GM23338 (cell line): ENCODE data around the gene RHNO1. TPM values are rescaled to one million over a fixed set of nuclear protein-coding genes. Genes with fewer than 3 reads are reported as not detected.

Source experiments
- ATAC-seq: fragments of 200-7000 bp; cut with Tn5 transposase; 3 replicates; pipeline ENCODE4 v1.9.1; 2020
- DNase-seq: peaks from one replicate; pipeline ENCODE4 v3.0.0-alpha.2; 2015; ENCODE audit warnings: low spot score
- H2AFZ ChIP-seq: fragments of 200-600 bp; sonication (generic); 2 replicates; pipeline ENCODE4 v1.8.0; 2016; ENCODE audit warnings: antibody characterized with exemption, mild to moderate bottlenecking, moderate library complexity
- H3F3A ChIP-seq: fragments of 200-600 bp; sonication (generic); replicated peaks from 2 replicates; pipeline ENCODE4 v1.8.0; 2017; ENCODE audit warnings: antibody characterized with exemption, mixed run types, low read depth
- H3K27ac ChIP-seq: fragments of 200-600 bp; sonication (generic); 2 replicates; pipeline ENCODE4 v1.6.1; 2016; ENCODE audit warnings: low read depth
- H3K27me3 ChIP-seq: fragments of 200-600 bp; sonication (generic); 2 replicates; pipeline ENCODE4 v1.8.0; 2016; ENCODE audit warnings: mild to moderate bottlenecking, mixed run types, moderate library complexity; ENCODE audit not compliant: insufficient read depth
- H3K36me3 ChIP-seq: fragments of 200-600 bp; sonication (generic); 2 replicates; pipeline ENCODE4 v1.8.0; 2016; ENCODE audit warnings: mild to moderate bottlenecking; ENCODE audit not compliant: insufficient read depth
- H3K4me1 ChIP-seq: fragments of 200-600 bp; sonication (generic); 2 replicates; pipeline ENCODE4 v1.8.0; 2016; ENCODE audit warnings: mild to moderate bottlenecking, moderate library complexity; ENCODE audit not compliant: insufficient read depth
- H3K4me2 ChIP-seq: fragments of 200-600 bp; sonication (generic); 2 replicates; pipeline ENCODE4 v1.7.1; 2017; ENCODE audit warnings: mixed run types
- H3K4me3 ChIP-seq: fragments of 200-600 bp; sonication (generic); 2 replicates; pipeline ENCODE4 v1.6.1; 2016; ENCODE audit warnings: mixed run types
- H3K79me2 ChIP-seq: fragments of 200-600 bp; sonication (generic); replicated peaks from 2 replicates; pipeline ENCODE4 v1.8.0; 2017; ENCODE audit warnings: mild to moderate bottlenecking; ENCODE audit not compliant: insufficient read depth
- H3K9me2 ChIP-seq: fragments of 200-600 bp; sonication (generic); 2 replicates; pipeline ENCODE4 v1.8.0; 2017; ENCODE audit not compliant: insufficient read depth
- H4K20me1 ChIP-seq: fragments of 200-600 bp; sonication (generic); replicated peaks from 2 replicates; pipeline ENCODE4 v1.8.0; 2017; ENCODE audit warnings: mild to moderate bottlenecking; ENCODE audit not compliant: insufficient read depth
- H3K27ac Mint-ChIP-seq: 2 replicates; pipeline ENCODE4 v1.8.0; 2020; ENCODE audit warnings: inconsistent platforms, mild to moderate bottlenecking, moderate library complexity, mixed read lengths
- H3K27me3 Mint-ChIP-seq: 3 replicates; pipeline ENCODE4 v1.8.0; 2022; ENCODE audit warnings: low read depth, mild to moderate bottlenecking, moderate library complexity, mixed read lengths, inconsistent platforms; ENCODE audit not compliant: insufficient read depth, poor library complexity
- H3K36me3 Mint-ChIP-seq: 3 replicates; pipeline ENCODE4 v1.8.0; 2021; ENCODE audit warnings: low read depth, mild to moderate bottlenecking, inconsistent platforms, moderate library complexity, mixed read lengths
- H3K4me1 Mint-ChIP-seq: 3 replicates; pipeline ENCODE4 v1.8.0; 2020; ENCODE audit warnings: mild to moderate bottlenecking, inconsistent platforms, mixed read lengths
- H3K4me3 Mint-ChIP-seq: 3 replicates; pipeline ENCODE4 v1.8.0; 2021; ENCODE audit warnings: moderate library complexity, mild to moderate bottlenecking, inconsistent platforms, mixed read lengths
- H3K9me3 Mint-ChIP-seq: 3 replicates; pipeline ENCODE4 v1.8.0; 2020; ENCODE audit warnings: moderate library complexity, mild to moderate bottlenecking, inconsistent platforms, mixed read lengths
- CTCF ChIP-seq, 2 experiments: fragments of 200-600 bp in 1 of 2; sonication (generic) in 1 of 2; conservative IDR thresholded peaks; 2 replicates each; pipeline versions ENCODE4 v1.5.1 to v1.6.1; 2016 to 2017; ENCODE audit warnings: antibody characterized with exemption in 2 of 2, low read depth in 2 of 2, mild to moderate bottlenecking in 2 of 2, moderate library complexity in 1 of 2
- EZH2 ChIP-seq: fragments of 200-600 bp; sonication (generic); IDR thresholded peaks from one replicate; pipeline ENCODE4 v1.8.0; 2017; ENCODE audit warnings: antibody characterized with exemption, mild to moderate bottlenecking, low read depth; ENCODE audit not compliant: unreplicated experiment
- ZNF462 ChIP-seq: fragments of 250-450 bp; sonication (Bioruptor Pico); IDR thresholded peaks from 2 replicates; pipeline ENCODE4 v1.5.0; 2020; ENCODE audit warnings: mild to moderate bottlenecking, moderate library complexity
- polyA plus RNA-seq: library from polyadenylated mRNA; unstranded; fragments of >200 nt; fragmentation: Nextera tagmentation; extraction: Ambion mirVana; gene quantifications from 2 replicates; pipeline ENCODE4 v1.2.1, GENCODE V29; 2016
- total RNA-seq: library from RNA; depleted of rRNA; stranded (reverse); fragments of >200 nt; shearing (Covaris generic); gene quantifications from 2 replicates; pipeline ENCODE4 v1.2.3, GENCODE V29; 2014

Gene RHNO1
- total and polyA plus RNA-seq, 2 experiments from 2014 or later: 56.4 to 63.8 TPM

GRCh38 chr12:2829275-2829674, 47.7 kb upstream of the RHNO1 start:
- H3K79me2 ChIP-seq: no peaks in the 10 kb centered on the region
- no peak for ATAC-seq
- peaks cover 5% of the 10 kb centered on the region; the same call in 1 of the 2 replicates for H4K20me1 ChIP-seq
- H3K27ac ChIP-seq: no peak overlapping the region
- Mint-ChIP-seq H3K36me3 (peaks cover 41% of the 10 kb centered on the region), H3K4me3 (no peak overlapping the region), H3K27ac (no peak overlapping the region), H3K9me3 (no peaks in the 10 kb centered on the region), H3K4me1 (peaks cover 37% of the 10 kb centered on the region), H3K27me3 (peaks cover 7% of the 10 kb centered on the region)
- no peak overlapping the region for H2AFZ ChIP-seq
- peaks cover 5% of the 10 kb centered on the region; the same call in 1 of the 2 replicates for H3F3A ChIP-seq
- H3K4me3 ChIP-seq: no peak overlapping the region
- no peak for DNase-seq
- H3K4me1 ChIP-seq: peaks cover 14% of the 10 kb centered on the region
- TF ChIP-seq CTCF (conservative IDR thresholded peaks at IDR 0.05; ENCODE audit: low read depth in 2 of 2): no peak
- TF ChIP-seq EZH2: no peak
- no peak for TF ChIP-seq ZNF462
- H3K36me3 ChIP-seq: peaks cover 10% of the 10 kb centered on the region
- H3K4me2 ChIP-seq: no peak overlapping the region
- no peaks in the 10 kb centered on the region for H3K9me2 ChIP-seq
- no peaks in the 10 kb centered on the region for H3K27me3 ChIP-seq
